Peyer's patch (tissue), 4 donors: ENCODE data around the gene SPATA2L.

Experiments
- CTCF ChIP-seq, 6 experiments: fragments of 450-650 bp in 4 of 6; fragments of 200-600 bp in 2 of 6; sonication (generic) in 1 of 6; IDR thresholded peaks; one replicate each; pipeline ENCODE4 v1.5.1; 2017 to 2019; ENCODE audit warnings: antibody characterized with exemption in 6 of 6, mild to moderate bottlenecking in 3 of 6, moderate library complexity in 1 of 6
- POLR2A ChIP-seq, 2 donors: fragments of 450-650 bp; IDR thresholded peaks; one replicate each; pipeline ENCODE4 v1.5.1; 2017; ENCODE audit warnings: antibody characterized with exemption in 2 of 2, mild to moderate bottlenecking in 2 of 2, moderate library complexity in 2 of 2

DNA sequence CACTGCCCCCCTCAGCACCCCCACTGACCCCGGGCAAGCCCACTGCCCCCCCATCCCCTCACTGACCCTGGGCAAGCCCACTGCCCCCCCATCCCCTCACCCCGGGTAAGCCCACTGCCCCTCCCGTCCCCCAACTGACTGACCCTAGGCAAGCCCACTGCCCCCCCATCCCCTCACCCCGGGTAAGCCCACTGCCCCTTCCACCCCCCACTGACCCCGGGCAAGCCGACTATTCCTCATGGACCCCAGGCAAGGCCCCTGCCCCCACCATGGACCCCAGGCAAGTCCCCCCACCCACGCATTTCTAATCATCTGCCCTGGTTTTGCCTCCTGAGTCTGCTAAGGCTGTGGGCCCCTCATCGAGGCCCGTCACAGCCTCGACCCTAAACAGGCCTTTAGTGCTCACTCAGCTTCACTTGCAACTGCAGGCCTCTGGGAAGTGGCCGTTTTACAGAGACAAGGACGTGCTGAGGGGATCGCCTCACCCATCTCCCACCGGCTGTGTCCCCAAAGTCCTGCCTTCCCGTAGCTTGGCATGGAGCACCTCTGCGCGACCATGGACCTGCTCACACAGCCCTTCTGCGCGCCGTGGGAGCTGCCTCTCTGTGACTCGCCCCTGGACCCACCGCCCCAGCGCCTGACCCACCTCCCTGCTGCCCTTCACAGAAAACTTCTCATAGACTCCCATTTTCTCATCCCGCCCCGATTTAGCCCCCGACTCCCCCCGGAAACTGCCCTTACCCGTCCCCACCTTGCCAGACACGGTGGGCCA is 15.6 kb upstream of the SPATA2L start:
- TF ChIP-seq CTCF (IDR thresholded peaks at IDR 0.05) (no peak), POLR2A (IDR thresholded peaks at IDR 0.05) (no peak)
